GM12878 (cell line): ENCODE data around the gene CSTA. TPM values are rescaled to one million over a fixed set of nuclear protein-coding genes. Genes with fewer than 3 reads are reported as not detected.

Experiments
- ATAC-seq: fragments of 200-7000 bp; cut with Tn5 transposase; 3 replicates; pipeline ENCODE4 v1.9.1; 2020; ENCODE audit warnings: mild to moderate bottlenecking, moderate library complexity
- BruUV-seq: library from RNA; stranded (reverse); fragments of 400-500 nt; replicated peaks from 2 replicates; lab custom pipeline; 2021; lab: Mats Ljungman, UMichigan
- CTCF ChIA-PET: fragments of 300-600 bp; sonication (Branson Sonifier 250); formaldehyde crosslinking; extraction: SDS; loops from one replicate; lab custom pipeline; 2021; ENCODE audit warnings: inconsistent platforms; lab: Yijun Ruan, JAX
- POLR2A ChIA-PET: fragments of 350-600 bp; formaldehyde crosslinking; extraction: SDS; loops from one replicate; lab custom pipeline; 2021; ENCODE audit warnings: inconsistent platforms; lab: Charles Lee
- RAD21 ChIA-PET: fragments of 300-600 bp; sonication (Branson Sonifier 250); formaldehyde crosslinking; loops from one replicate; lab custom pipeline; 2023; ENCODE audit warnings: antibody characterized with exemption; ENCODE audit not compliant: unreplicated experiment; lab: Charles Lee
- SMC1A ChIA-PET: fragments of 300-600 bp; sonication (Branson Sonifier 250); formaldehyde crosslinking; loops from one replicate; lab custom pipeline; 2023; ENCODE audit not compliant: unreplicated experiment, uncharacterized antibody; lab: Charles Lee
- DNase-seq: peaks from one replicate; pipeline ENCODE4 v3.0.0-alpha.2; 2011; ENCODE audit warnings: low read depth, low spot score
- FAIRE-seq: peaks from 3 replicates; lab custom pipeline; 2011; peaks lifted over from hg19 to GRCh38; lab: Jason Lieb, UNC
- H2AFZ ChIP-seq: 2 replicates; pipeline ENCODE4 v1.6.0; 2011; ENCODE audit warnings: low read depth, low read length, control low read depth; ENCODE audit not compliant: control insufficient read depth
- H3K27ac ChIP-seq: 2 replicates; pipeline ENCODE4 v1.5.1; 2011; ENCODE audit warnings: control low read depth; ENCODE audit not compliant: control insufficient read depth, insufficient read depth
- H3K27me3 ChIP-seq, 2 experiments: replicated peaks in 1 of 2; 2 replicates each; pipeline versions ENCODE4 v1.6.0 to v1.6.1; 2011; ENCODE audit warnings: low read length in 1 of 2; ENCODE audit not compliant: control insufficient read depth in 2 of 2, insufficient read depth in 2 of 2
- H3K36me3 ChIP-seq, 2 experiments: 2 replicates each; pipeline ENCODE4 v1.5.1; 2011; ENCODE audit warnings: low read length in 1 of 2; ENCODE audit not compliant: control insufficient read depth in 2 of 2, insufficient read depth in 2 of 2
- H3K4me1 ChIP-seq: 2 replicates; pipeline ENCODE4 v1.6.1; 2011; ENCODE audit warnings: mild to moderate bottlenecking, low read length, moderate library complexity, mixed read lengths; ENCODE audit not compliant: control insufficient read depth, insufficient read depth
- H3K4me2 ChIP-seq: 2 replicates; pipeline ENCODE4 v1.6.0; 2011; ENCODE audit warnings: control low read depth; ENCODE audit not compliant: control insufficient read depth, insufficient read depth
- H3K4me3 ChIP-seq: fragments of 200-600 bp; sonication (generic); 2 replicates; pipeline ENCODE4 v1.5.1; 2016
- H3K79me2 ChIP-seq: 2 replicates; pipeline ENCODE4 v1.6.0; 2011; ENCODE audit warnings: low read length; ENCODE audit not compliant: control insufficient read depth, insufficient read depth
- H3K9ac ChIP-seq: 2 replicates; pipeline ENCODE4 v1.8.0; 2011; ENCODE audit warnings: low read length, control low read depth, mixed read lengths; ENCODE audit not compliant: control insufficient read depth, insufficient read depth
- H3K9me3 ChIP-seq: replicated peaks from 3 replicates; pipeline ENCODE4 v1.5.1; 2011; ENCODE audit warnings: mild to moderate bottlenecking, low read length; ENCODE audit not compliant: control insufficient read depth, insufficient read depth
- H4K20me1 ChIP-seq: 2 replicates; pipeline ENCODE4 v1.6.0; 2011; ENCODE audit not compliant: control insufficient read depth, insufficient read depth
- CBFB ChIP-seq: IDR thresholded peaks from 2 replicates; pipeline ENCODE4 v1.6.1; 2016; ENCODE audit warnings: antibody characterized with exemption, low read depth
- CHD2 ChIP-seq: IDR thresholded peaks from 2 replicates; pipeline ENCODE4 v1.6.1; 2011; ENCODE audit warnings: low read depth, low read length, improper control_type of control experiment, borderline replicate concordance
- EP300 ChIP-seq, 2 experiments: fragments of 150-350 bp in 1 of 2; IDR thresholded peaks; 2 replicates each; pipeline ENCODE4 v1.6.1; 2011 to 2012; ENCODE audit warnings: low read depth in 2 of 2, low read length in 2 of 2, borderline replicate concordance in 1 of 2, improper control_type of control experiment in 1 of 2, inconsistent platforms in 1 of 2; ENCODE audit not compliant: control insufficient read depth in 1 of 2
- HDGF ChIP-seq: fragments of 450-650 bp; IDR thresholded peaks from 2 replicates; pipeline ENCODE4 v1.6.1; 2016; ENCODE audit warnings: antibody characterized with exemption
- JUNB ChIP-seq: IDR thresholded peaks from 2 replicates; pipeline ENCODE4 v1.6.1; 2016; ENCODE audit warnings: antibody characterized with exemption, mild to moderate bottlenecking
- NFYB ChIP-seq: IDR thresholded peaks from 2 replicates; pipeline ENCODE4 v1.6.1; 2011; ENCODE audit warnings: low read depth, mild to moderate bottlenecking, low read length, improper control_type of control experiment, moderate library complexity; ENCODE audit not compliant: insufficient read depth
- RB1 ChIP-seq: fragments of 450-650 bp; formaldehyde crosslinking; IDR thresholded peaks from 2 replicates; pipeline ENCODE4 v1.6.1; 2017; ENCODE audit warnings: mild to moderate bottlenecking, borderline replicate concordance
- RFX5 ChIP-seq: IDR thresholded peaks from 2 replicates; pipeline ENCODE4 v1.6.1; 2011; ENCODE audit warnings: low read depth, low read length, improper control_type of control experiment
- SMAD1 ChIP-seq: fragments of 450-650 bp; IDR thresholded peaks from 2 replicates; pipeline ENCODE4 v1.6.1; 2018; ENCODE audit warnings: mild to moderate bottlenecking, low read depth; ENCODE audit not compliant: partially characterized antibody
- WGBS: methylation state at CpG from one replicate; pipeline ENCODE4 v1.1.6; 2016; ENCODE audit warnings: low lambda C conversion rate; ENCODE audit not compliant: insufficient replicate concordance, insufficient coverage; ENCODE audit errors: missing lambda C conversion rate; 5-methylcytosine and 5-hydroxymethylcytosine counted together
- in situ Hi-C: fragments of 300-500 bp; cut with MboI; formaldehyde crosslinking; loops from 9 replicates; pipeline ENCODE4 v1.14.3; 2018; ENCODE audit warnings: mixed read lengths
- intact Hi-C: fragments of 100-400 bp; cut with micrococcal nuclease; formaldehyde crosslinking; loops from one replicate; pipeline ENCODE4 v1.14.2; 2022; ENCODE audit not compliant: unreplicated experiment
- polyA plus RNA-seq, 11 experiments: library from polyadenylated mRNA; depleted of rRNA in 4 of 11; unstranded in 6 of 11; stranded (reverse) in 5 of 11; fragments of >200 nt; fragmentation: Nextera tagmentation in 4 of 11; fragmentation: Illumina TruSeq in 1 of 11; extraction: Ambion mirVana in 4 of 11; extraction: Trizol in 1 of 11; gene quantifications; 1 replicate in 1 of 11; 2 replicates in 10 of 11; pipeline versions ENCODE4 v1.2.1 to v1.2.3, GENCODE V29; 2011 to 2016; ENCODE audit warnings: inconsistent platforms in 2 of 11, missing spikeins in 2 of 11, low read depth in 1 of 11
- total RNA-seq, 4 experiments: library from RNA; depleted of rRNA in 3 of 4; stranded (reverse); fragments of >200 nt in 3 of 4; fragmentation: Illumina TruSeq in 1 of 4; extraction: Trizol in 1 of 4; gene quantifications; 2 replicates each; pipeline versions ENCODE4 v1.2.1 to v1.2.3, GENCODE V29; 2013 to 2021
- TF ChIP-seq, protein P1 (sequence below): fragments of 450-650 bp; IDR thresholded peaks from 2 replicates; pipeline ENCODE4 v1.6.1; 2017; ENCODE audit warnings: mild to moderate bottlenecking, moderate library complexity
- TF ChIP-seq, protein P2 (sequence below): IDR thresholded peaks from 2 replicates; pipeline ENCODE4 v1.6.1; 2012; ENCODE audit warnings: improper control_type of control experiment, low read depth, low read length; ENCODE audit not compliant: insufficient replicate concordance

CSTA gene
- total and polyA plus RNA-seq, 10 of the 15 experiments (the other 5 are each of a cell fraction or from before 2014, with no cell fraction given), result 1.8 to 6.7 (median 3.4) TPM

DNA sequence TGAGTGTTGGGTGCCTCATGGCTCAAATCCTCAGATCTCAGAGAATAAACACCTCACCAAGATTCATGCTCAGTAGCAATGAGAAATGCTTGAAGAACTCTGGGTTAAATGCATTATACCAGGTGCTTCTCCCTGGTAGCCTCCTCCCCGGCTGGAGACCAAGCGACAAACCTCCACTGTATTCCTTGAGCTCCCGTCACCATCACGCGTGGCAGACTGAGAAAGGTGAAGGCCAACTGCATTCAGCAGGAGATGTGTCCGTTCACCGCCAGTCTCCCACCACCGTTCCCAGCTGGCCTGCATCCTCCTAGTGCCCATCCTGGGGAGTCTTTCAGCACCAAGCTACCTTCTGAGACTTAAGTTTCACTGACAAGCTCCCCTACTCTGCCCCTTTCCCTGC, 7.5 kb downstream of the CSTA start:
- Histone ChIP-seq H2AFZ (no peak overlapping the region), H3K9ac (no peak overlapping the region)
- TF ChIP-seq HDGF (no peak), RB1 (no peak), JUNB (no peak), SMAD1 (no peak), CHD2 (no peak), RFX5 (no peak), CBFB (no peak), NFYB (no peak), EP300 (IDR thresholded peaks at IDR 0.05; ENCODE audit: borderline replicate concordance in 1 of 2, control insufficient read depth in 1 of 2, low read depth in 2 of 2, low read length in 2 of 2) (no peak)
- TF ChIP-seq, protein P1, sequence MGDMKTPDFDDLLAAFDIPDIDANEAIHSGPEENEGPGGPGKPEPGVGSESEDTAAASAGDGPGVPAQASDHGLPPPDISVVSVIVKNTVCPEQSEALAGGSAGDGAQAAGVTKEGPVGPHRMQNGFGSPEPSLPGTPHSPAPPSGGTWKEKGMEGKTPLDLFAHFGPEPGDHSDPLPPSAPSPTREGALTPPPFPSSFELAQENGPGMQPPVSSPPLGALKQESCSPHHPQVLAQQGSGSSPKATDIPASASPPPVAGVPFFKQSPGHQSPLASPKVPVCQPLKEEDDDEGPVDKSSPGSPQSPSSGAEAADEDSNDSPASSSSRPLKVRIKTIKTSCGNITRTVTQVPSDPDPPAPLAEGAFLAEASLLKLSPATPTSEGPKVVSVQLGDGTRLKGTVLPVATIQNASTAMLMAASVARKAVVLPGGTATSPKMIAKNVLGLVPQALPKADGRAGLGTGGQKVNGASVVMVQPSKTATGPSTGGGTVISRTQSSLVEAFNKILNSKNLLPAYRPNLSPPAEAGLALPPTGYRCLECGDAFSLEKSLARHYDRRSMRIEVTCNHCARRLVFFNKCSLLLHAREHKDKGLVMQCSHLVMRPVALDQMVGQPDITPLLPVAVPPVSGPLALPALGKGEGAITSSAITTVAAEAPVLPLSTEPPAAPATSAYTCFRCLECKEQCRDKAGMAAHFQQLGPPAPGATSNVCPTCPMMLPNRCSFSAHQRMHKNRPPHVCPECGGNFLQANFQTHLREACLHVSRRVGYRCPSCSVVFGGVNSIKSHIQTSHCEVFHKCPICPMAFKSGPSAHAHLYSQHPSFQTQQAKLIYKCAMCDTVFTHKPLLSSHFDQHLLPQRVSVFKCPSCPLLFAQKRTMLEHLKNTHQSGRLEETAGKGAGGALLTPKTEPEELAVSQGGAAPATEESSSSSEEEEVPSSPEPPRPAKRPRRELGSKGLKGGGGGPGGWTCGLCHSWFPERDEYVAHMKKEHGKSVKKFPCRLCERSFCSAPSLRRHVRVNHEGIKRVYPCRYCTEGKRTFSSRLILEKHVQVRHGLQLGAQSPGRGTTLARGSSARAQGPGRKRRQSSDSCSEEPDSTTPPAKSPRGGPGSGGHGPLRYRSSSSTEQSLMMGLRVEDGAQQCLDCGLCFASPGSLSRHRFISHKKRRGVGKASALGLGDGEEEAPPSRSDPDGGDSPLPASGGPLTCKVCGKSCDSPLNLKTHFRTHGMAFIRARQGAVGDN, result no peak
- TF ChIP-seq, protein P2, sequence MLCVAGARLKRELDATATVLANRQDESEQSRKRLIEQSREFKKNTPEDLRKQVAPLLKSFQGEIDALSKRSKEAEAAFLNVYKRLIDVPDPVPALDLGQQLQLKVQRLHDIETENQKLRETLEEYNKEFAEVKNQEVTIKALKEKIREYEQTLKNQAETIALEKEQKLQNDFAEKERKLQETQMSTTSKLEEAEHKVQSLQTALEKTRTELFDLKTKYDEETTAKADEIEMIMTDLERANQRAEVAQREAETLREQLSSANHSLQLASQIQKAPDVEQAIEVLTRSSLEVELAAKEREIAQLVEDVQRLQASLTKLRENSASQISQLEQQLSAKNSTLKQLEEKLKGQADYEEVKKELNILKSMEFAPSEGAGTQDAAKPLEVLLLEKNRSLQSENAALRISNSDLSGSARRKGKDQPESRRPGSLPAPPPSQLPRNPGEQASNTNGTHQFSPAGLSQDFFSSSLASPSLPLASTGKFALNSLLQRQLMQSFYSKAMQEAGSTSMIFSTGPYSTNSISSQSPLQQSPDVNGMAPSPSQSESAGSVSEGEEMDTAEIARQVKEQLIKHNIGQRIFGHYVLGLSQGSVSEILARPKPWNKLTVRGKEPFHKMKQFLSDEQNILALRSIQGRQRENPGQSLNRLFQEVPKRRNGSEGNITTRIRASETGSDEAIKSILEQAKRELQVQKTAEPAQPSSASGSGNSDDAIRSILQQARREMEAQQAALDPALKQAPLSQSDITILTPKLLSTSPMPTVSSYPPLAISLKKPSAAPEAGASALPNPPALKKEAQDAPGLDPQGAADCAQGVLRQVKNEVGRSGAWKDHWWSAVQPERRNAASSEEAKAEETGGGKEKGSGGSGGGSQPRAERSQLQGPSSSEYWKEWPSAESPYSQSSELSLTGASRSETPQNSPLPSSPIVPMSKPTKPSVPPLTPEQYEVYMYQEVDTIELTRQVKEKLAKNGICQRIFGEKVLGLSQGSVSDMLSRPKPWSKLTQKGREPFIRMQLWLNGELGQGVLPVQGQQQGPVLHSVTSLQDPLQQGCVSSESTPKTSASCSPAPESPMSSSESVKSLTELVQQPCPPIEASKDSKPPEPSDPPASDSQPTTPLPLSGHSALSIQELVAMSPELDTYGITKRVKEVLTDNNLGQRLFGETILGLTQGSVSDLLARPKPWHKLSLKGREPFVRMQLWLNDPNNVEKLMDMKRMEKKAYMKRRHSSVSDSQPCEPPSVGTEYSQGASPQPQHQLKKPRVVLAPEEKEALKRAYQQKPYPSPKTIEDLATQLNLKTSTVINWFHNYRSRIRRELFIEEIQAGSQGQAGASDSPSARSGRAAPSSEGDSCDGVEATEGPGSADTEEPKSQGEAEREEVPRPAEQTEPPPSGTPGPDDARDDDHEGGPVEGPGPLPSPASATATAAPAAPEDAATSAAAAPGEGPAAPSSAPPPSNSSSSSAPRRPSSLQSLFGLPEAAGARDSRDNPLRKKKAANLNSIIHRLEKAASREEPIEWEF, result no peak
- TF ChIP-seq, all 136 proteins: peak for 0
- no peaks in the 10 kb centered on the region for H3K36me3 ChIP-seq
- ATAC-seq (no peak), DNase-seq (no peak), FAIRE-seq (no peak)
- intact Hi-C loops, result no loop called here
- H3K9me3 ChIP-seq, result no peaks in the 10 kb centered on the region
- no peaks in the 10 kb centered on the region for H3K27me3 ChIP-seq
- no peak overlapping the region for H3K27ac ChIP-seq
- ChIA-PET SMC1A (no interaction called here), POLR2A (no interaction called here), RAD21 (interaction anchor here (0.6 to 1.0 kb wide), 2 partner anchors 24 to 64 kb away, joined by 3 to 4 read pairs; no protein-coding TSS in a partner anchor), CTCF (interaction anchor here (1.1 kb wide), 1 partner anchor 26 kb away, joined by 3 read pairs; no protein-coding TSS in a partner anchor)
- peaks cover 5% of the 10 kb centered on the region for H3K4me1 ChIP-seq
- no TSS peak for BruUV-seq
- in situ Hi-C loops, result no loop called here
- no peaks in the 10 kb centered on the region for H3K79me2 ChIP-seq
- 75% methylated on average over 8 of the region's 8 CpGs for WGBS
- H4K20me1 ChIP-seq, result no peaks in the 10 kb centered on the region
- H3K4me3 ChIP-seq, result no peak overlapping the region
- no peak overlapping the region for H3K4me2 ChIP-seq
